K562 (cell line): Measurements from ENCODE around the gene DCAF8. TPM values are rescaled to one million over a fixed set of nuclear protein-coding genes. Genes with fewer than 3 reads are reported as not detected.

Source experiments
- ATF7 ChIP-seq: fragments of 450-650 bp; IDR thresholded peaks from 2 replicates; pipeline ENCODE4 v1.7.1; 2014; ENCODE audit warnings: mild to moderate bottlenecking, moderate library complexity
- BRD9 ChIP-seq: fragments of 450-650 bp; IDR thresholded peaks from 2 replicates; pipeline ENCODE4 v1.6.1; 2018; ENCODE audit warnings: low read depth; ENCODE audit not compliant: partially characterized antibody
- ETS2 ChIP-seq: IDR thresholded peaks from 2 replicates; pipeline ENCODE4 v1.6.1; 2016; ENCODE audit warnings: borderline replicate concordance, missing genetic modification characterization, mild to moderate bottlenecking, moderate library complexity, missing compliant biosample characterization; ENCODE audit not compliant: poor library complexity, severe bottlenecking
- FOSL1 ChIP-seq: fragments of 200-800 bp; sonication (Bioruptor generic); conservative IDR thresholded peaks from 2 replicates; pipeline ENCODE4 v1.6.1; 2016; ENCODE audit warnings: missing genetic modification characterization, missing compliant biosample characterization
- JUN ChIP-seq, 2 experiments: sonication (generic) in 1 of 2; formaldehyde crosslinking in 1 of 2; IDR thresholded peaks; 2 replicates each; pipeline versions ENCODE4 v1.6.1 to v1.8.0; 2012 to 2022; ENCODE audit warnings: borderline replicate concordance in 2 of 2, mild to moderate bottlenecking in 2 of 2, improper control_type of control experiment in 1 of 2, low read depth in 1 of 2, low read length in 1 of 2, missing genetic modification reagents in 1 of 2
- JUND ChIP-seq, 2 experiments: IDR thresholded peaks; 2 replicates in 1 of 2; 3 replicates in 1 of 2; pipeline ENCODE4 v1.6.1; 2011; ENCODE audit warnings: borderline replicate concordance in 2 of 2, low read depth in 2 of 2, low read length in 2 of 2, improper control_type of control experiment in 1 of 2, missing biosample characterization in 1 of 2, missing genetic modification characterization in 1 of 2, missing genetic modification reagents in 1 of 2
- KDM1A ChIP-seq, 2 experiments: fragments of 450-650 bp; IDR thresholded peaks; 2 replicates each; pipeline ENCODE4 v1.6.1; 2016; ENCODE audit warnings: mild to moderate bottlenecking in 2 of 2
- RCOR1 ChIP-seq, 2 experiments: IDR thresholded peaks; 2 replicates each; pipeline ENCODE4 v1.6.1; 2012; ENCODE audit warnings: low read depth in 2 of 2, low read length in 2 of 2, borderline replicate concordance in 1 of 2, improper control_type of control experiment in 1 of 2
- SMARCA4 ChIP-seq: fragments of 450-650 bp; IDR thresholded peaks from 2 replicates; pipeline ENCODE4 v1.6.1; 2016
- TBP ChIP-seq: optimal IDR thresholded peaks from 2 replicates; pipeline ENCODE3; 2011; ENCODE audit warnings: low read depth, low read length, improper control_type of control experiment
- ZBTB11 ChIP-seq, 3 experiments: fragments of 200-800 bp in 1 of 3; fragments of 250-450 bp in 1 of 3; fragments of 450-650 bp in 1 of 3; sonication (Bioruptor Pico) in 1 of 3; sonication (Bioruptor generic) in 1 of 3; formaldehyde crosslinking in 1 of 3; IDR thresholded peaks; 2 replicates each; pipeline versions ENCODE4 v1.6.1 to v1.8.0; 2016 to 2022; ENCODE audit warnings: mild to moderate bottlenecking in 2 of 3, missing genetic modification characterization in 2 of 3, missing compliant biosample characterization in 1 of 3, moderate library complexity in 1 of 3
- polyA plus RNA-seq, 8 experiments: library from polyadenylated mRNA; depleted of rRNA in 4 of 8; stranded (reverse) in 5 of 8; unstranded in 3 of 8; fragments of >200 nt; fragmentation: Nextera tagmentation in 2 of 8; fragmentation: Illumina TruSeq in 1 of 8; extraction: Ambion mirVana in 2 of 8; extraction: Trizol in 1 of 8; gene quantifications; 2 replicates each; pipeline versions ENCODE4 v1.2.1 to v1.2.3, GENCODE V29; 2011 to 2014; ENCODE audit warnings: inconsistent platforms in 1 of 8, missing spikeins in 1 of 8
- total RNA-seq, 7 experiments: library from RNA; depleted of rRNA in 6 of 7; stranded (reverse); fragments of >200 nt in 6 of 7; fragmentation: Illumina TruSeq in 2 of 7; extraction: Trizol in 2 of 7; gene quantifications; 2 replicates each; pipeline versions ENCODE4 v1.2.1 to v1.2.3, GENCODE V29; 2011 to 2021; ENCODE audit warnings: low replicate concordance in 1 of 7
- TF ChIP-seq, protein P1 (sequence below), 2 experiments: fragments of 450-650 bp; IDR thresholded peaks; 2 replicates each; pipeline ENCODE4 v1.6.1; 2016; ENCODE audit warnings: mild to moderate bottlenecking in 2 of 2, borderline replicate concordance in 1 of 2, low read depth in 1 of 2, moderate library complexity in 1 of 2
- TF ChIP-seq, protein P2 (sequence below): sonication (generic); IDR thresholded peaks from 2 replicates; pipeline ENCODE4 v1.6.1; 2016

Gene DCAF8
- total and polyA plus RNA-seq, 9 of the 15 experiments (the other 6 are each of a cell fraction or from before 2014, with no cell fraction given) = 11.6 to 149 (median 81.3) TPM

DNA sequence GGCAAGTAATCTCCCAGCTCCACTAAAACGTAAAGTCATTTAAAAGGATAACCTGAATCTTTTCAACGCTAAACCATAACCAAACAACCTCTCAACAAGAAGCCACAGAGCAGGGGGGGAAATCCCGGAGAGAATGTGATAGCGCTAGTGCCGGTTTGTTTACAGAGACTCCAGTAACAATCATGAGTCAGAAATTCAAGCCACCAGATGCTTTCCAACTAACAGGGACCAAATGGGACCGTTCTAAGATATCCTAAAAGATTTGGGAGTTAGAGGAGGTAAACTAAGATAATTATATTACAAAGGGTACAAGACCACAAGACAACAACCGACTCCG is 825 bp downstream of the DCAF8 start (continued):
- TF ChIP-seq, protein P1, sequence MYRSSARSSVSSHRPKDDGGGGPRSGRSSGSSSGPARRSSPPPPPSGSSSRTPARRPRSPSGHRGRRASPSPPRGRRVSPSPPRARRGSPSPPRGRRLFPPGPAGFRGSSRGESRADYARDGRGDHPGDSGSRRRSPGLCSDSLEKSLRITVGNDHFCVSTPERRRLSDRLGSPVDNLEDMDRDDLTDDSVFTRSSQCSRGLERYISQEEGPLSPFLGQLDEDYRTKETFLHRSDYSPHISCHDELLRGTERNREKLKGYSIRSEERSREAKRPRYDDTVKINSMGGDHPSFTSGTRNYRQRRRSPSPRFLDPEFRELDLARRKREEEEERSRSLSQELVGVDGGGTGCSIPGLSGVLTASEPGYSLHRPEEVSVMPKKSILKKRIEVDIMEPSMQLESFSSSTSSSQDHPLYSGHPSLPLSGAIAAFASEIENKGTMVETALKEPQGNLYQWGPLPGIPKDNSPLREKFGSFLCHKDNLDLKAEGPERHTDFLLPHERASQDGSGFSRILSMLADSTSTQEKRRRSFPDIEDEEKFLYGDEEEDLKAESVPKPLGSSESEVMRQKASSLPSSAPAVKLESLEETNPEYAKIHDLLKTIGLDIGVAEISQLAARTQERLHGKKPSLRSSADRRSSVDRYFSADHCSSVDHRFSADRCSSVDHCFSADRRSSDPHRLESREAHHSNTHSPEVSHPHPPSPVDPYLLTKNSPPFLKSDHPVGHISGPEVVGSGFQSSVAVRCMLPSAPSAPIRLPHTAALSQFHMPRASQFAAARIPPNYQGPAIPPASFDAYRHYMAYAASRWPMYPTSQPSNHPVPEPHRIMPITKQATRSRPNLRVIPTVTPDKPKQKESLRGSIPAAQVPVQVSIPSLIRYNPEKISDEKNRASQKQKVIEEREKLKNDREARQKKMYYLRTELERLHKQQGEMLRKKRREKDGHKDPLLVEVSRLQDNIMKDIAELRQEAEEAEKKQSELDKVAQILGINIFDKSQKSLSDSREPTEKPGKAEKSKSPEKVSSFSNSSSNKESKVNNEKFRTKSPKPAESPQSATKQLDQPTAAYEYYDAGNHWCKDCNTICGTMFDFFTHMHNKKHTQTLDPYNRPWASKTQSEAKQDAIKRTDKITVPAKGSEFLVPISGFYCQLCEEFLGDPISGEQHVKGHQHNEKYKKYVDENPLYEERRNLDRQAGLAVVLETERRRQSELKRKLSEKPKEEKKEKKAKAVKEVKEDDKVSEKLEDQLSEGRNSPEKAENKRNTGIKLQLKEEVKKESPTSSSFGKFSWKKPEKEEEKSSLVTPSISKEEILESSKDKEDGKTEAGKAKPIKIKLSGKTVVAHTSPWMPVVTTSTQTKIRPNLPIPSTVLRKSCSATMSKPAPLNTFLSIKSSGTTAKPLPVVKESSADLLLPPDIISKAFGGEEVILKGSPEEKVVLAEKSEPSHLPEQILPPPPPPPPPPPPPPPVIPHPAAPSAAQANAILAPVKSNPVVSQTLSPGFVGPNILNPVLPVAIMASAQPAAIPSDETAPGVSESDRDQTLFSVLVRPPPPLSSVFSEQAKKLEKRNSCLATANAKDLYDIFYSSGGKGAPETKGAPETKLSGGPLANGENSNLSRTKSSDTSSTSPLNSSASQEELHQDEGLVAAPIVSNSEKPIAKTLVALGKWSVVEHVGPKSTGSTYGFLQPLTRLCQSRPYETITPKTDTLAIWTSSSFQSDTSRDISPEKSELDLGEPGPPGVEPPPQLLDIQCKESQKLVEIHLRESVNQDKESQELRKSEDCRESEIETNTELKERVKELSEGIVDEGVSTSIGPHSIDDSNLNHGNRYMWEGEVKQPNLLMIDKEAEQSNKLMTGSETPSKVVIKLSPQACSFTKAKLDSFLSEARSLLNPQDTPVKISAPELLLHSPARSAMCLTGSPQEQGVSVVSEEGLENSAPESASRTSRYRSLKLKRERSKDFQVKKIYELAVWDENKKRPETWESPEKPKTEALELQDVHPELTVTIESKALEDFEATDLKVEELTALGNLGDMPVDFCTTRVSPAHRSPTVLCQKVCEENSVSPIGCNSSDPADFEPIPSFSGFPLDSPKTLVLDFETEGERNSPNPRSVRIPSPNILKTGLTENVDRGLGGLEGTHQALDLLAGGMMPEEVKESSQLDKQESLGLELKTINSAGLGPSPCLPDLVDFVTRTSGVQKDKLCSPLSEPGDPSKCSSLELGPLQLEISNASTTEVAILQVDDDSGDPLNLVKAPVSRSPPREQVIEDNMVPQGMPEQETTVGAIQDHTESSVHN (IDR thresholded peaks at IDR 0.05; ENCODE audit: borderline replicate concordance in 1 of 2, low read depth in 1 of 2) = 0 out of 4 replicates have a peak, but pooled peaks of 1 of the 2 experiments have one; percentile 66
- 0 out of 2 replicates have a peak, but pooled peaks have one; percentile 41 for TF ChIP-seq JUND (IDR thresholded peaks at IDR 0.05; ENCODE audit: borderline replicate concordance, low read depth, low read length)
- TF ChIP-seq JUND (tag; IDR thresholded peaks at IDR 0.05; ENCODE audit: borderline replicate concordance, low read depth, low read length) = no peak; the same call in 2 of the 3 replicates
- TF ChIP-seq ETS2 = no peak
- TF ChIP-seq ATF7 = 0 out of 2 replicates have a peak, but pooled peaks have one; percentile 4
- TF ChIP-seq TBP = peak; percentile 49
- TF ChIP-seq JUN (IDR thresholded peaks at IDR 0.05; ENCODE audit: borderline replicate concordance, low read depth, low read length) = 0 out of 2 replicates have a peak, but pooled peaks have one; percentile 14
- no peak for TF ChIP-seq JUN (CRISPR knock-in tag; IDR thresholded peaks at IDR 0.05; ENCODE audit: borderline replicate concordance)
- peak; percentile 64; the same call in 1 of the 2 replicates for TF ChIP-seq SMARCA4
- 0 out of 4 replicates have a peak, but pooled peaks of 1 of the 2 experiments have one; percentile 1 for TF ChIP-seq RCOR1 (IDR thresholded peaks at IDR 0.05; ENCODE audit: borderline replicate concordance in 1 of 2, low read depth in 2 of 2, low read length in 2 of 2)
- TF ChIP-seq ZBTB11 (CRISPR knock-in tag; IDR thresholded peaks at IDR 0.05) = 0 out of 6 replicates have a peak, but pooled peaks of 1 of the 3 experiments have one; percentile 49
- TF ChIP-seq KDM1A (IDR thresholded peaks at IDR 0.05) = peak; percentile 43 to 72; a peak in 3 of 4 replicates
- peak; percentile 91 for TF ChIP-seq FOSL1 (tag)
- TF ChIP-seq, protein P2, sequence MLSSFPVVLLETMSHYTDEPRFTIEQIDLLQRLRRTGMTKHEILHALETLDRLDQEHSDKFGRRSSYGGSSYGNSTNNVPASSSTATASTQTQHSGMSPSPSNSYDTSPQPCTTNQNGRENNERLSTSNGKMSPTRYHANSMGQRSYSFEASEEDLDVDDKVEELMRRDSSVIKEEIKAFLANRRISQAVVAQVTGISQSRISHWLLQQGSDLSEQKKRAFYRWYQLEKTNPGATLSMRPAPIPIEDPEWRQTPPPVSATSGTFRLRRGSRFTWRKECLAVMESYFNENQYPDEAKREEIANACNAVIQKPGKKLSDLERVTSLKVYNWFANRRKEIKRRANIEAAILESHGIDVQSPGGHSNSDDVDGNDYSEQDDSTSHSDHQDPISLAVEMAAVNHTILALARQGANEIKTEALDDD = peak; percentile 83
- TF ChIP-seq BRD9 = peak; percentile 24
